Measurements from ENCODE around the gene NFIX.

DNA sequence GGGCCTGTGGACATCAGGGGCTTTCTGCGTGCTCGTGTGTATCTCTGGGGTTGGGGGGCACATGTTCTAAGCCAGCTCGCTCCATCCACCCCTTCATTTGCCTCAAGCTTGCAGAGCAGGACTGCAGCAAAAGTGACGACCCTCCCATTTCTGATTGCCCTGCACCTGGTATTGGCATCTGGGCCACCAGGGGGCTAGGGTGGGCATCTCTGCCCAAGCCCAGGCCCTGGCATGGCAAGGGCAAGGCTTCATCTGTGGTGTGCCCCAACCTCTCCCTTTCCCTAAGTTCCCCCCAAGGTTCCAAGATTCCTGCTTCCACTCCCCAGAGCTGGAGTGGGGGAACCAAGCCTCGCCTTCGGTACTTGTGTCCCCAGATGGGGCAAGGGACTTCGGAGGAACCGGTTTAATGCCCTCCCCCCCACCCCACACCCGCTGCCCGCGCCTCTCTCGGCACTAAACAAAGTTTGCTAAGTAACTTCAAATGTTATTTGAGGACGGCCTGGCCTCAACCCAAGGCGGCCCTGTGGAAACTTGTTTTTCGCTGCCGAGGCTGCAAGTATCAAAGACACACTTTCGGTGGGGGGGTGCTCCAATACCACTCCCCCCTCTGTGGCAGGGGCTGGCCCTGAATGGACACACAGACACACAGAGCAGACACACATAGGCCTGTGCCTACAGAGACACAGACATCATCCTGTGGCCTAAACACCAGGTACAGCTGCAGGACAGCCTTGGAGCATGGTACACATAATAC lies 12.2 kb downstream of the NFIX start:
- TF ChIP-seq GATA2 (IDR thresholded peaks at IDR 0.05; ENCODE audit: low read depth, low read length) = no peak
- TF ChIP-seq GATA3 (IDR thresholded peaks at IDR 0.05; ENCODE audit: low read depth, low read length) = no peak
